GM12892 (cell line): ENCODE results near the gene FAM98C.

ENCODE experiments used
- POLR2A ChIP-seq: IDR thresholded peaks from 2 replicates; pipeline ENCODE4 v1.6.1; 2011; ENCODE audit warnings: low read depth, low read length, control low read depth
- POLR2AphosphoS5 ChIP-seq: IDR thresholded peaks from 2 replicates; pipeline ENCODE4 v1.6.1; 2011; ENCODE audit warnings: low read depth, low read length, control low read depth
- TAF1 ChIP-seq: IDR thresholded peaks from 2 replicates; pipeline ENCODE4 v1.6.1; 2011; ENCODE audit warnings: low read depth, mild to moderate bottlenecking, control low read depth, low read length, borderline replicate concordance

GRCh38 chr19:38421856-38422255 is 19.0 kb downstream of the FAM98C start:
- no peak for TF ChIP-seq TAF1
- no peak for TF ChIP-seq POLR2AphosphoS5
- no peak for TF ChIP-seq POLR2A
